CD4-positive, alpha-beta T cell treated with Interleukin-15 for 4 hours (primary cell): ENCODE data around the gene TBL2.
"Not testable (repeated sequence)": the region's sequence is repeated elsewhere in the genome, so short reads cannot be mapped to it uniquely, and the experiment has no call there.

Experiments
- DNase-seq: peaks from one replicate; pipeline ENCODE4 v3.0.0-alpha.2; 2020; ENCODE audit warnings: low spot score

TBL2 gene

DNA sequence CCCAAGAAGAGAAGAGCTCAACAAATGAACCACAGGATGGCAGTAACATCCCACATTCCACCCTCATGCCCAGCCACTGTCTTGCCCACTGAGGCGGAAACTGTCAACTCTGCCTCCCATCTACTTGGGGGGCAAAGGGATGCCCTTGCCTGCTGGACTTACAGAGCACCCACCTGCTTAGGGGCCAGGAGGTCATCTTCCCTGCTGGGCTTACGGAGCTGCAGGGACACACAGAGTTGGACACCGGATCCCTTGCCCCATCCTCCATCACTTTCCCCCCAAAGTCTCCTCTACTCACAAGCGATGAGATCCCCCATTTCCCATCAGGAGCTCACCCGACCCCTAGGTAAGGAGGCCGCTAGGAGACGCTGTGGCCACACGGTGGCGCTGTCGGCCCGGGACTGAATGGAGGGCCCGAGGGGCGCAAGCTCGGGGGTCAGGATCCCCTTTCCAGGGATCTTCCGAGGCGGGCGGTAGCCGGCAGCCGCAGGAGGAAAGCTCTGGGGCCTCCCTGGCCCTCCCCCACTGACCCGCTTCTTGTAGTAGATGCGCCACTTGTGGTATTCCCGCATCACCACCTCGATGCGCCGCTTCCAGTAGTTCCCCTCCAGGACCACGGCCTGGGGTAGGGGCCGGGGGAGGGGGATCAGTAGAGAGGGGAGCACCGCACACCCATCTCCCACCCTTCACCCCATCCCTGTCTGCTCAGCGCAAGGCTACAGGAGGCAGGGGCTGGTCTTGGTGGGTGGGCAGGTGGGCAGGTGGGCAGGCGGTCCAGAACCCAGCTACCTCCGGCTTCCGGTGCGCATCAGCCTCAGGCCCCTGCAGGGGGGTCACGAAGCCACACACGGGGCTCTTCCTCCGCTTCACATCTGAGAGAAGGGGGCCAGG is 28.7 kb upstream of the TBL2 start:
- DNase-seq, result peak; percentile 59

DNA sequence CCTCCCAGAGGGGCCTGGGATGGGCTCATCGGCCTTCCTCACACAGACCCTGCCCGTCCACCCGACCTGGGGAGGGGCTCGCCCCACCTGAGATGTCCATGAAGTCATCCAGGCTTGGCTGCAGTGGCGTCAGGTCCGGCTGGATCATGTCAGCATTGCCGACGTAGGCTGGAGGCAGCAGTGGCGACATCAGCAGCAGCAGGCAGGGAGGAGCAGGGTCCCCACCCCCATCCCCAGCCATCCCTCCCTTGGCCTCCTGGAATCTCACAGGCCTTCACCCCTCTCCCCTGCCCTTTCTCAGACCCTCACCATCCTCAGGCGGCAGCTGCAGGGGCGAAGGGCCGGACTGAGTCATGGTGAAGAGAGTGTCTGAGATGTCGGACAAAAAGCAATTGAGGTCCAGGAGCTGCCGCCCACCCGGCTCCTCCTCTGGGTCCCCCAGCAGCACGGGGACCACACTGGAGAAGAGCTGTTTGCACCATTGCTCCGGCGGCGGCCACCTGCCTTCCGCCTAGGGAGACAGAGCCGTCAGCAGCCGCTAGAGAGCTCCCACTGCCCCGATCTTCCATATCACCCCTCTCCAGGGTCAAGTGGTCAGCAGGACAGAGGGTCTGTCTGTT is 27.3 kb upstream of the TBL2 start:
- DNase-seq, result no peak

DNA sequence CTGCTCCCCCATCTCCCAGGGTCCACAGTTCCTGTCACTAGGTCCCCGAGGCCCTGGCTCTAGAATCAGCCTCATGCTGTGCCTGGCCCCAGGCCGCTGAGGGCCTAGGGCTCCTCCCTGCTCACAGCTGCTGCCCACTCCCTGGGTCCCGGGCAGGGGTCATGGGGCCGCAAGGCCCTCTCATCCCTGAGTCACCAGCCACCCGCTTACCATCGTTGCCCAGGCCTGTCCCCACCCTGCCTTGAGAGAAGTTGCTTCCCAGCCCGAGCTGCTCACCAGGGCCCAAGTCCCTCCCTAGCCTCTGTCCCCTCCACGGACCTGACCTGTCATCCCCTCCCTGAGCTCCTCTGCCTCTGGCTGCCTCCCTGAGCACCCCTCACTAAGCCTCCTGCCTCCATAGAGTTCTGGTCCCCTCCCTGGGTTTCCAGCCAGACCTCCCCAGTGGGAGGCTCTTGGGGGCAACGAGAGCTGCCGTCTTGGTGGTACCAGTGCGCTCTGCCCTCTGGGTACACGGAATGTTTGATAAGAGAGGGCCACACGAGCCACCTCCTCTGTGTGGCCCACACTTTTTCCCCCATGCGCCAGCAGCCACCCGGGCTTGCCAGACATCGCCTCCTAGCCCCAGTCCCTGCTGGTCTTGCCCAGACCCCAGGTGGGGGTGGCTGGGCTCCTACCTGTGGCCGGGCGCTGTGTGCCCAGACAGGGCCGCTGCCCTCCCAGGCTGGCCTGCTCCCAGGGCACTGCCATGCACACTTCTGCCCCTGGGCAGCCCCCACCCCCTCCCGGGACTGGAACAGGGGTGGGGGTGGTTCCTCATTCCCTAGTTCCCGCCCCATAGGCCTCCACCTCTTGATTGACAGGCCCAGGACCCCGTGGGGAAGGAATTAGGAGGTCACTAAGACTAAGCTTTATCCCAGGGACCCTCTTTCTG is 24.6 kb upstream of the TBL2 start:
- DNase-seq, result no peak

DNA sequence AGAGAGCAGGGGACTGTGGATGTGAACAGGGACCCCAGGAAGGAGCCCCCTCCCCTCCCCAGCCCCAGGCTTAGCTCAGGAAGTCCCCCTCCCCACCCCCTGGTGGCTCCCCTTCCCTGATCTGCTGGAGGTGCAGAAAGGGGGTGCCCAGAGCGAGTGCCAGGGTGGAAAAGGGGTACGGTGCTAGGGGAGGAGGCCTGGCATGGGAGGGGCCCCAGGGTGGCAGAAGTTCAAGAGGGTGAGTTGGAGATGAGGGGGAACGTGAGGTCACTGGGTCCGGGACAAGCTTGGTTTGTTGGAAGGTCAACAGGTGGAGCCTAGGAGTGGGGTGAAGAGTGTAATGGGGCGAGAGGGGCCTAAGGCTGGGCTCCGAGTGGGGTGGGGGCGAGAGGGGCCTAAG is 21.5 kb upstream of the TBL2 start:
- DNase-seq, result no peak

DNA sequence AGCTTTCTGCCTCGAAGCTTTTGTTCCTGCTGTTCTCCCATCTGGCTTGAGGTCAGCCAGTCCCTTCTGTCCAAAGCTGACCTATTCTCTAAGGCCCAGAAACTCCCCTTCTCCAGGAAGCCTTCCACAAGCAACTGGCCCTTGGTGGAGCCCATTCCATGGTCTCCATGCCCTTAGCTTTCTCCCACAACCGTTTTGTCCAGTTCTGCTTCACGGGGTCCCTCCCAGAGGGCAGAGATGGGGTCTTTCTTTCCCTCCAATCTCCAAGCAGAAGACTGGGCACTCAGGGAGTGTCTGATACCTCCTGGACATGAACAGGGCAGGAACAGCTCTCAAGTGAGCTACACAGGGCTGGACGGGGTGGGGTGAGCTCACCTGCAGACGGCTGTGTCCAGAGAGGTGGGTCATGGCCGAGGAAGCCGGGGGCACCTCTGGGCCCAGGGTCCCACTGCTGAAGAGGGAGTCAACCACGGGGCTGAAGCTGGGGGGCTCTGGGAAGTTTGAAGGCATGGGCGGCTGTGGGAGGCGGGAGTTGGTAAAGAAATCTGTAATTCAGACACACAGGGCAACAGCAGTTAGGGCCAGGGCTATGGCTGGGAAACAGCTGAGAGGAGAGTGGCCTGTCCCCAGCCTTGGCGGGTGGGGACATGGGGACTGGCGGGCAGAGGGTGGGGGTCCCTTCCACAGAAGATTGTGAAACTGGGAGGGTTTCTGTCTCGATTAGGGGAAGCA is 20.9 kb upstream of the TBL2 start:
- no peak for DNase-seq

DNA sequence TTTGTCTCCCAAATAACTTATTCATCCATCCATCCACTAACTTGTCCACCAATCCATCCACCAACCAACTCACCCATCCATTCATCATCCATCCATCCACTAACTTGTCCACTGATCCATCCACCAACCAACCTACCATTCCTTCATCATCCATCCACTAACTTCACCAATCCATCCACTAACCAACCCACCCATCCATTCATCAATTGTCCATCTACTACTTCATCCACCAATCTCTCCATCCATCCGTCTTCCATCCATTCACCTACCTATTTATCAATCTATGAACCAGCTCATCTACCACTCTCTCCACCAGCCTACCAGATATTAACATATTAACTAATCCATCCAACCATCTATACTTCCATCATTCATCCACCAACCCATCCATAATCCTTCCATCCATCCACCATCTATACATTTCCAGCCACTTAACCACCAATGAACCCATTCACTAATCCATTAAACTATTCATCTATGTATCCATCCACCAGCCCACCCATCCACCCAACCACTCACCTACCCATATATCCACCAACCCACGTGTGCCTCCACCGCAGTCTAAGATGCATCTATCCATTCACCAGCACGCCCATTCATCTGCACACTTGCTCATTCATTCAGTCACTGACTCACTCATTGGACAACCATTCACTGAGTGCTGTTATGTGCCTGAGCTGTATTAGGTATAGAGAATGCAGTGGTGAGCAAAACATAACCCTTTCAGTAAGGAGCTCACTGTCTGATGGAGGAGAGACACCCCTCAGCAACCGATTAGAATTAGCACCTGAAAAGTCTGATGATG is 19.8 kb upstream of the TBL2 start:
- no peak for DNase-seq

DNA sequence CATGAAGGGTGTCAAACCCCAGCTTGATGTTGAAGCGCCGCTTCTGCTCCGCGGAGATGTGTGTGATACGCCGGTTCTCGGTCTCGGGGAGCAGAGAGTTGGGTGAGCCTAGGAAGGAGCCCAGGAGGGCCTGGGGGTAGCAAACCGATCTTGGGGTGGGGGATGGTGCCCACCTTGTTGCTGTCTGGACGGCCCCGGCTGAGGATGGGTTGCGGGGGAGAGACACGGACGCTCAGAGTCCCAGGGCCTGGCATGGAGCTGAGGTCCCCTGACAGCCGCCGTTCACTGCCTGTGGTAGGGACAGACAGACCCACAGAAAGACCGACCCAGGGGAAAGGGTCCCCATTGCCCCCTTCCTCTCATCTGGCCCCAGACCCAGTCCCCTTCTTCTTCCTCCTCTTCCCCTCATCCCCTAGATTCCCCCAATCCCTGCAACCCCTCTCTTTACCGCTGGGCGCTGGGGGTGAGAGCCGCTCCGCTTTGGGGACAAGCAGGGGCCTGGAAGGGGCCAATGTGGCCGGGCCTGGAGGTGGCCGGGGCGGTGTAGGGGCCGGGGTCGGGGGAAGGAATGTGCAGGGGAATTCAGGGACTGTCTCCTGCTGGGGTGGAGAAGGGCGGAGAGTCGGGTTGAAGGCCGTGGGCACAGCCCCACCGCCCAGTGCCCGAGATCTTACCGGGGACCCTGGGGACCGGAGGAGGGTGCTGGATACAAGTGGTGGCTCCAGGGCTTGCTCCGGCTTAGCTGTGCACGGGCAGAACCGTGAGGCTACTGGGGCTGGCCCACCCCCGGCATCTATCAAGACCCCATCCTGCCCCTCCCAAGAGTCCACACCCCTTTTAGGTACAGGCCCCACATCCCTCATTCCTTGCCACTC is 18.0 kb upstream of the TBL2 start:
- no peak for DNase-seq

DNA sequence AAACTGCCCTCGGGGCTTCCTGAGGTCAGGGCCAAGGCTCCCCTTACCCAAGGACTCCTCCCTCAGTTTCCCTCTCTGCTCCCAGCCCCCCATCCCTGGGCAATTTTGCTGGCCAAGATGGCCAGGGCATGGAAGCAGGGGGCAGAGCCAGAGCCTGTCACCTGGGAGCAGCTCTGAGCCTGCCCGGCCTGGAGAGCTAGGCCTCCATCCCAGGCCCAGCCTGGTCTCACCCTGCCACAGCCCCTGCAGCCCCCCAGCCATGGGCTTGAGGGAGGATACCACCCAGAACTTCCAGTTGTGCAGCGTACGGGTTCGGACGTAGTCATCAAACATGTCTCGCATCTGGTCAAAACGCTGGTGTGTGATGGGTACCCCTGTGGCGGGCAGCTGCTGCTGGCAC is 17.0 kb upstream of the TBL2 start:
- no peak for DNase-seq

DNA sequence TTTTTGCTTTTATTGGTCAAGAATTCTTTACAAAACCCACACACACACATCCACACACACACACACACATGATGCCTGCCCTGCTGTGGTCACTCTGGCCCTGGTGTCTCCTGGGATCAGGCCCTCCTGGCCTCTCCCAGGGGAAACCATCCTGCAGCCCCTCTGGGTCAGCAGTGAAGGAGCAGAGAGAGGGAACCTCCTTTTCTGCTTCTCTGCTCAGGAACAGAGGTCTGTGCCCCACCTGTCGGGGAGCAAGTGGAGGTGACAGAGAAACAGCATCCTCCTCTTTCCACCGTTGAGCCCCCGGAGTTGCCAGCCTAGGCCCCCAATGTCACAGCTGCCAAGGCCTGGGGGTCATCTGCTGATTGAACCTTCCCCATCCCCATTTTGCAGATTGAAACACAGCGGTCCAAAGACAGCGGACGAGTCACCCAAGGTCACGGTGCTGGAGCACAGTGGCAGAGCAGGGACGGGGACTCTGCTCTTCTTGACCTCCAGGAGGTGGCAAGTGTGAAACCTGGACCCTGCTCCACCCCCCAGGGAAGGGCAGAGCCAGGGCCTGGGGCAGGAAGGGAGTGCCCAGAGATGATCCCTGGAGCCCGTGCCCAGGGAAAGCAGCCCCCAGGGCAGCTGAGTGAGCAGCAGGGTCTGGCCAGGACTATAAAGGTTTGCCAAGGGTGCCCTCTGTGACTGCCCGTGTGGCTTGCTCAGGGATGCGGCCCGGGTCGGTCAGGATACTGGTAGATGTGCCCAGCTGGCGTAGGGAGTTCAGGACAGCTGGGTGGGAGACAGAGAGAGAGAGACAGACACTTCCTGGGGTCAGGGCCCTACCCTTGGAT is 15.0 kb upstream of the TBL2 start:
- DNase-seq, result no peak

DNA sequence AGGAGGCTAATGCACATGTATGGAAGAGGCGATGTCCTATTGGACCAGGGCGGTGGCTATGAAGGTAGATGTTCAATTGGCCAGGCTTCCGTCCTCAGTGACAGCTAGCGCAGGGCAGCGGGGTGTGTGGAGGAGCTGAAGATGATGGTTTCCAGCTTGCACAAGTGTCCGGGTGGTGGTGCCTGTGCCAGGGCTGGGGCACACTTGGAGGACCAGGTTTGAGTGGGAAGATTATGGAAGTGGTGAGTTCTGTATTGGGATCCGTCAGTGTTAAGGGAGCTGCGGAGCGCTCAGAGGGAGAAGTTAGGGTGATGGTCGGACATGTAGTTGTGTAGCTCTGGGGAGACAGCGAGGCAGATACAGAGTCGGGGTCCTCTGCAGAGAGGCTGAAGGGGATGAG is 8.5 kb upstream of the TBL2 start:
- no peak for DNase-seq

DNA sequence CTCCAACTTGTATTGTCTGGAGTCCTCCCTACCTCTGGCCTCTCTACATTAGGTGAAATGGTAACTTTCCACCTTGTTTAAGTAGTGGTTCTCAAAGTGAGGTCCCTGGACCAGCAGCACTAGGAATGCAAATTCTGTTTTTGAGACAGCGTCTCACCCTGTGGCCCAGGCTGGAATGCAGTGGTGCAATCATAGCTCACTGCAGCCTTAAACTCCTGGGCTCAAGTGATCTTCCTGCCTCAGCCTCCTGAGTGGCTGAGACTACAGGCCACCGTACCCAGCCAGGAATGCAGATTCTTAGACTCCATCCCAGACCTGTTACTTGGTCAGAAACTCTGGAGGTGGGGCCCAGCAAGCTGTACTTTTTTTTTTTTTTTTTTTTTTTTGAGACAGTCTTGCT is 6.8 kb upstream of the TBL2 start:
- no peak for DNase-seq

DNA sequence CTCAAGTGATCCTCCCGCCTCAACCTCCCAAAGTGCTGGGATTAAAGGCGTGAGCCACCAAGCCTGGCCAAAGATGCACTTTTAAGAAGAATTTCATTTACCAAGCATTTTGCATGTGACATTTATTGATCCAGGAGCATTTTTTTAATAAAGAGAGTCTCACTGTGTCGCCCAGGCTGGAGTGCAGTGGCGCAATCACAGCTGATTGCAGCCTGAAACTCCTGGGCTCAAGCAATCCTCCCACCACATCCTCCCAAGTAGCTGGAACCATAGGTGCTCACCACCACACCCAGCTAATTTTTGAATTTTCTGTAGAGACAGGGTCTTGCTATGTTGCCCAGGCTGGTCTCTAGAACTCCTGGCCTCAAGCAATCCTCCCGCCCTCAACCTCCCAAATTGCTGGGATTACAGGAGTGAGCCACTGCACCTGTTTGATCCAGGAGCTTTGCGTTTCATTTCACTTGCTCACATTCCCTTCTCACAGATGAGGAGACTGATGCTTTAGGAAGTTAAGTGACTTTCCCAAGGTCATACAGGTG is 4.4 kb upstream of the TBL2 start:
- no peak for DNase-seq

DNA sequence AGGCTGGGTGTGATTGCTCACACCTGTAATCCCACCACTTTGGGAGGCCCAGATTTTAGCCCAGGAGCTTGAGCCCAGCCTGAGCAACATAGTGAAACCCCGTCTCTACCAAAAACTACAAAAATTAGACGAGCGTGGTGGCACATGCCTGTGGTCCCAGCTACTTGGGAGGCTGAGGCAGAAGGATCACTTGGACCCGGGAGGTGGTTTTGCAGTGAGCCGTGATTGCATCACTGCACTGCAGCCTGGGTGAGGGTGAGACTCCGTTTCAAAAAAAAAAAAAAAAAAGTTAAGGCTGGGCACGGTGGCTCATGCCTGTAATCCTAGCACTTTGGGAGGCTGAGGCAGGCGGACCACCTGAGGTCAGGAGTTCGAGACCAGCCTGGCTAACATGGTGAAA is 2.6 kb upstream of the TBL2 start:
- not testable (repeated sequence) for DNase-seq

DNA sequence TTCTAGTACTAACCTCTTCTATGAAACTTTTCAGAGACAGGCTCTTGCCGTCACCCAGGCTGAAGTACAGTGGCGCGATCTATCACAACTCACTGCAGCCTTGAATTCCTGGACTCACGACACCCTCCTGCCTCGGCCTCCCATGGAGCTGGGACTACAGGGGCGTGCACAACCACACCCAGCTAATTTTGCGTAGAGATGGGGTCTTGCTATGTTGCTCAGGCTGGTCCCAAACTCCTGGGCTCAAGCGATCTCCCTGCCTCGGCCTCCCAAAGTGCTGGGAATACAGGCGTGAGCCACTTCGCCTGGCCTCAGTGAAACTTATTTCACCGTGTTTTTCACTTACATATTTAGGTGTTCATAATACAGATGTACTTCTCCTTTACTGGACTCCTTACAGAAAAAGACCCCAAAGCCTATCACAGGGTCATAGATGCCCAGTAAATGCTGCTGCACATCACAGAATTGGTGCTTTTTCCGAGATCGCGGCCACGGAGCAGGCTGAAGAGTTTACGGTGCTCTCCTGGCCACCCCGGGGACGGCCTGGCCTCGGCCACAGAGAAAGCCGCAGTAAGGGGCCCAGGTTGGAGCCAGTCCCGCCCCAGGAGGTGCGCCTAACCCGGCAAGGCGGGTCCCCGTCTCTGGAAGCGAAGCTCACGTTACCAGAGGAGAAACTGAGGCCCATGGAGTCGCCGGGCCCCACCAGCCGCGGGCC is 595 bp downstream of the TBL2 start:
- DNase-seq, result no peak

DNA sequence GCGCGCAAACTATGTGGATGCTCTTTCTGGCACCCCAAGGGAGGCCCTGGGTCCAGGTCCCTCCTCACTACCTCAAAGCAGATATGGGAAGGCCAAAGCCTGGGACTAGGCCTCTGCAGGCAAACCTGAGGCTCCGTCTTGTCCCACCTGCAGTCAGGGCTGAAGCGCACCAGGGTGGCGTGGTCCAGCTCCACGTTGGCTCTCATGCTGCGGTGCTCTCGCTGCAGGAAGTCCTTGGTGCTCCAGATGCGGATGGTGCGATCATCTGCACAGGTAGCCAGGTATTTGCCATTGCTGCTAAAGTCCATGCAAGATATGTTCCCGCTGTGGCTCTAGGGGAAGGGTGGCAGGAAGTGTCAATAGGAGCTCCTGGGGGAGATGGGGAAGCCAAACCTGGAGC is 4.6 kb downstream of the TBL2 start:
- no peak for DNase-seq

DNA sequence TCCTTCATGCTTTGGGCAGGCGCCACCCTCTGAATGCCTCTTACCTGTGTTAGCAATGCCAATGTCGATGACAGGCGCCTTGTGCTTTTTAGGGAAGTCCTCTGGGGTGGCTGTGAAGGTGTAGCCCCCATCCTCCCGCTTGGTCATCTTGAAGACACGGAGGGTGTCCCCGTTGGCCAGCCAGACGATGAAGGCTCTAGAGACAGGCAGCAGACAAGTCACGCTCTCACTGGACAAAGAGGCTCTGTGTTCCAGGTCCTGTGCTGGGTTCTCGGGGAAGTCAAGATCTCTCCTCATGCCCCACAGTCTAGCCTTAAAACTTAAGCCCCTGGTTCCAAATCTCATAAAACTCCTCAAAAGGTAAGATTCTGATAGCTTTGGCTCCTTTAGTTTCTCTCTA is 5.1 kb downstream of the TBL2 start:
- no peak for DNase-seq

DNA sequence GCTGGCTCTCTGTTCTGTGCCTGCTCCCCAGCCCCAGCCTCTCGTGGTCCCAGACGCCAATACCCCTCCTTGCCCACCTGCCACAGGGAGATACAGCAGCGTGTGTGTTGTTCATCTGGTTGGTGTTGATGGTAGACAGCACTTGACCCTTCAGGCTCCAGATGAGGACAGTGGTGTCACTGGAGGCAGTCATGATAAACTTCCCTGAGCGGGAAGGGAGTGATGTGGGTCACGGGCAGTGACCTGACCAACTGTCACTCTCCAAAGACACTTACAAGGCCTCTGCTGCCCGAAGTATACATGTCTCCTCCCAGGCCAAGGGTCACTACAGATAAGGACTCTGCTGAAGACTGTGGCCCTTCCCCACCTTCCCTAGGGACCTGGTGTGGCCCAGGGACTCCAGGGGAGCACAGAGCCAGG is 5.6 kb downstream of the TBL2 start:
- no peak for DNase-seq

DNA sequence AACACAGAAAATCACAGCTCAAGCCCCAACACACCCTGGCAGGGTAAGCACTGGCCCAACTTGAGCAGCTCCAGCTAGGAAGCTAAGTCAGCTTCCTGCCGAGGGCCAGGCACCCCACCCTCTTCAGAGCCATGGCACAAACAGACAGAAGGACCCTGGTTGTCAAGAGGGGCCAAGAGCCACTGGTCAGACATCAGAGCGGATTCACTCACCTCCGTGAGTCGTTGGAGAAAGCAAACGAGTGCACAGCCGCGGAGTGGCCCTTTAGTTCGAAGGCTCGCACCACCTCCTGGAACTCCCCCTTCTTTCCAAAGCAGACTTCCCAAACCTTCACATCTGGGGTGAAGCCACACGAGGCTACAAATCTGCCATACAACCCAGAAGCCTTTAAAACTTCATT is 7.4 kb downstream of the TBL2 start:
- DNase-seq, result no peak
